Activated CD8-positive, alpha-beta memory T cell treated with anti-CD3 and anti-CD28 coated beads, Interleukin-2, amount 50 U/mL, for 1 hour (primary cell): Measurements from ENCODE around the gene CDK5.
"Not testable (repeated sequence)": the region's sequence is repeated elsewhere in the genome, so short reads cannot be mapped to it uniquely, and the experiment has no call there.

Source experiments
- DNase-seq: peaks from one replicate; pipeline ENCODE4 v3.0.0-alpha.2; 2020; ENCODE audit errors: extremely low read depth

The CDK5 gene

GRCh38 chr7:151013733-151014497 is 43.8 kb downstream of the CDK5 start:
- peak; percentile 89 for DNase-seq

GRCh38 chr7:151013356-151013732 is 44.4 kb downstream of the CDK5 start:
- DNase-seq, result no peak

DNA sequence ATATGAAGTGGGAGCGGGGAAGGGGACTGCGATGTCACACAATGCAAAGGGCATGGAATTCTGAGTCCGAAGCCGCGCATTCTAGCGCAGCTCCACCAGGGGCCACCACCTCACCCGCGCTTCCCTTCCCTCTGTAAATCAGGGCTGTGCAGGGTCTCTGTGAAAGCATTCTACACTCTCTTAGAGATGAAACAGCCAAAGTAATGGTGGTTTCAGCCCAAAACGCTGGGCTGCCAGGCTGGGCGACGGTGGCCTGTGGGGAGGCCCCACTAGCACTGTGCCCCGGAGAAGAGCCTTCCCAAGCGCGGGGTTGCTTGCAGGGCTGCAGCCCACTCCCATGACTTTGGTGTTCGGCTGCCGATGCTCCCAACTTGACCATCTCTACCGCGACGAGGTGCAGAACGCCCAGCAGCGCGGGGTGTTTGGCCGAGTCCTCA is 44.8 kb downstream of the CDK5 start:
- DNase-seq, result no peak

GRCh38 chr7:151012031-151012692 is 45.5 kb downstream of the CDK5 start:
- no peak for DNase-seq

DNA sequence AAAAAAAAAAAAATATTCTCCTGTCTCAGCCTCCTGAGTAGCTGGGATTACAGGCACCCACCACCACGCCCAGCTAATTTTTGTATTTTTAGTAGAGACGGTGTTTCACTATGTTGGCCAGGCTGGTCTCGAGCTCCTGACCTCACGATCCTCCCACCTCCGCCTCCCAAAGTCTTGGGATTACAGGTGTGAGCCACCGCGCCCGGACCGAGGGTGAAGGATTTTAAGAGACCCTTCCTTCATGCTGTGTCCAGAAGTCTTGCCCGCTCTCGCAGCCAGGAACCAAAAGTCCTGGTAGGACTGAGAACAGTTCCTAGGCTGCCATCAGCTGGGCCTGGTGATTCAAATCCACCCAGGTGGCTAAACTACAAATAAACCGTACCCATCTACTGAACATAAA is 46.1 kb downstream of the CDK5 start:
- DNase-seq, result not testable (repeated sequence)

DNA sequence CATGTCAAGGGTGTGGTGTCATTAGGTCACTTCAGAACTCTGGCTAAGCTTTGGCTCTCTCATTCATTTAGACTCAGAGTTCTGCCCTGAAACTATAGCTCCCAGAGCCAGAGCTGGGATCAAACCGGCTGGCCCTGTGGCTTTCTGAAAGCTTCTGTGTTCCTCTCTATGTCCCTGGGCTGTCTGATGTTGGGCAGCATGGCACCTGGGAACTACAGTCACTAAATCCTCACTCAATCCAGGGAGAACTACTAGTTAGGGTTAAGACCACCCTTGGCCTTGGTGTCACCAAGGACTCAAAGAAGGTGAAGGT is 46.6 kb downstream of the CDK5 start:
- DNase-seq, result no peak

DNA sequence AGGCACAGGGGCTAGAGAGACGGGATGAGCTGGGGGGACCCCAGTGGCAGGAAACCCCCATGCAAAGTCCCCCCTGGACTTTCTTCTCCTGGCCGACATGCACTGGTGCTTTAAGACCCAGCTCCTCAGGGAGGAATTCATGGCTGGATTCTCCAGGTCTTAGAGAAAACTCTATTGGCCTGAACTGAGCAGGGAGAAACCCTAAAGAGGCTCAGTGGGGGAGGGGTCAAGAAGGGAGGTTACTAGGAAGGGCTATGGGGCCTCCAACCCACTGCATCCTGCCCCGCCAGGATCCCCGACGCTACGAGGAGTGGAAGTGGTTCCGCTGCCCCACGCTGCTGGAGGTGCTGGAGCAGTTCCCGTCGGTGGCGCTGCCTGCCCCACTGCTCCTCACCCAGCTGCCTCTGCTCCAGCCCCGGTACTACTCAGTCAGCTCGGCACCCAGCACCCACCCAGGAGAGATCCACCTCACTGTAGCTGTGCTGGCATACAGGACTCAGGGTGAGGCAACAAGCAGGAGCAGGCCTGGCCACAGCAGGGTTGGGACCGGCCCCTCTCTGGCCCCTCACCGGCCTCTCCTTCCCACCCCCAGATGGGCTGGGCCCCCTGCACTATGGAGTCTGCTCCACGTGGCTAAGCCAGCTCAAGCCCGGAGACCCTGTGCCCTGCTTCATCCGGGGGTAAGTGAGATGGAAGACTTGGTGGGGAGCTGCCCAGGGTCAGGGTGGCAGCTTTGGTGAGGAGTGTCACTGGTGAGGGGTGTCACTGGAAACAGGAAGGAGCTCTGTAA is 47.2 kb downstream of the CDK5 start:
- DNase-seq, result no peak

GRCh38 chr7:151010037-151010306 is 47.7 kb downstream of the CDK5 start:
- no peak for DNase-seq

DNA sequence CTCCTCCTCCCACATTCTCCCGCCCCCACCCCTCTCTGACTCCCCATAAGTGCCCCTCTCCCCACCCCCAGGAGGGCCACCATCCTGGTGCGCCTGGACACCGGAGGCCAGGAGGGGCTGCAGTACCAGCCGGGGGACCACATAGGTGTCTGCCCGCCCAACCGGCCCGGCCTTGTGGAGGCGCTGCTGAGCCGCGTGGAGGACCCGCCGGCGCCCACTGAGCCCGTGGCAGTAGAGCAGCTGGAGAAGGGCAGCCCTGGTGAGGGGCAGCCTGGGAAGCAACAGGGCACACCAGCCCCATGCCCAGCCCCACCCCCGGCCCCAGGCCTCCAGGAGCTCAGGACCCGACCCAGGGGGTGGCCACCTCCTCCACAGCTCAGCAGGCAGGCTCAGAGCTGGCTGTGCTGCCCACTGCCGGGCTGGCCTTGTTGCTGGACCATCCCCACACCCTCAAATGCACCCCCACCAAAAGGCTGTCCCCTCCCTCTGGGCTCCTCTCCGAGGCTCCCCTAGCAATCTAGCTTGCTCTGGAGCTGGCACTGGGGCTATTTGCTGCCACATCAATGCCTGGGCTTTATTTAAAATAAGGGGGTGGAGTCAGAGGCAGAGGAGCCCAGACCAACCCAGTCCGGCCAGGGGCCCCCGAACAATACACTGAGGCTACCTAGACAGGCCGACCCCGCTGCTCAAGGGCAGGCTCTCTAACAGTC is 48.2 kb downstream of the CDK5 start:
- no peak for DNase-seq

DNA sequence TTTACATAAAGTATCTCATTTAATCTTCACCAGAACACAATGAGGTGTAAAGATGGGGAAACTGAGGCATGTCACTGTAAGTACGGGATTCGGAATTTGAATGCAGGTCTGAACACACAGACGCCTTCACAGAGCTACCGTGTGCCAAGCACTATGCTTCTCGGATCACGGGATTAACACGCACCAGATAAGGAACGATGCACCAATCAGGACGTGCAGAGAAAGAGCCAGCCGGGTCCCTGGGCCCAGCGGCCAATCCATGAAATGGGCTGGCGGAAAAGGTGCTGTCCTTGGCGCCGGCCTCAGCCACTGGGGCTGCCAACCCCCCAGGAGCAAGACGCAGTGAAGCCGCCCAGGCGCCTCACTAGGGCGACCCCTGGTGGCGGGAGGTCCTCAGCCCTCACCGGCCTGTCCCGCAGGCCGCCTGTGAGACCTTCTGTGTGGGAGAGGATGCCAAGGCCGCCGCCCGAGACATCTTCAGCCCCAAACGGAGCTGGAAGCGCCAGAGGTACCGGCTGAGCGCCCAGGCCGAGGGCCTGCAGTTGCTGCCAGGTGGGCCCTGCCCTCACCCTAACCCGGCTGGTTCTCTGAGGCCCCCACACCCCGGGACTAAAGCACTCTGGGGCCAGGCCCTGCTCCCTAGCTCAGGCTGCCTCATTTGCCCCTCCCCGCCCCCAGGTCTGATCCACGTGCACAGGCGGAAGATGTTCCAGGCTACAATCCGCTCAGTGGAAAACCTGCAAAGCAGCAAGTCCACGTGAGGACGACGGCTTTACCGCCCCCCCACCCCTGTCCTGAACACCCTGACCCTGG is 49.0 kb downstream of the CDK5 start:
- DNase-seq, result no peak

DNA sequence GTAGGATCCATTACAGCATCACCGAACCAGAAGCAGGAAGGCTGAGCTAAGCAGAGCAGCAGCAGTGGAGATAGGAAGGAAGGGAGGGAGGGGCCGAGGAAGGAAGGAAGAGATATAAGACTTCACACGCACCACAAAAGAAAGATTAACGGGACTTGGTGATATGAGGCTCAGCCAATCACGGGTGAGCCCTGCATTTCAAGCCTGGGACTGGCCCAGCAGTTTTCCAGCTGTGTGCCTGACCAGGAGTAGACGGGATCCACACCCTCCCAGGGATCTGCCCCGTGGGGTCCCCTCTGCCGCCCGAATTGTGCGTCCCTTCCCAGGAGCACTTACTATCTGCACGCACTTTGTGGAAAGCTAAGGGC is 49.6 kb downstream of the CDK5 start:
- no peak for DNase-seq

GRCh38 chr7:151007469-151007898 is 50.2 kb downstream of the CDK5 start:
- no peak for DNase-seq

GRCh38 chr7:151006590-151007300 is 51.0 kb downstream of the CDK5 start:
- no peak for DNase-seq

DNA sequence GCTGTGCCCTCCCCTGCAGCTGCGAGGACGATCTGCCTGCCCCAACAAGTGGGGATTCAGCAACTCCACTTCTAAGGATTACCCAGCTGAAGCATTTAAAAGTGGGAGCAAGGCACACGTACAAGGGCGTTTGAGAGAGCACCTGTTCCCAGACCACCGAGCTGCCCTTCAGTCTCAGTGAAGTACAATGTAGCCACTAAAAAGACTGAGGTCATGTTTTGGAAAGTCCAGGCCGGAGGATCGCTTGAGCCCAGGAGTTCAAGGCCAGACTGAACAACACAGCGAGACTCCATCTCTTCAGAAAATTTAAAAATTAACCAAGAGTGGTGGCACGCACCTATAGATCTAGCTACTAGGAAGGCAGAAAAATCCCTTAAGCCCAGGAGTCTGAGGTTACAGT is 52.1 kb downstream of the CDK5 start:
- no peak for DNase-seq
